HUES64 (cell line): ENCODE data around the gene TDRD9.
A peak's percentile ranks its signal among the peaks of the same experiment; 100 is the strongest.
"Not testable (repeated sequence)": the region's sequence is repeated elsewhere in the genome, so short reads cannot be mapped to it uniquely, and the experiment has no call there.

Experiments used
- H3K27ac ChIP-seq: 2 replicates; pipeline ENCODE4 v1.7.0; 2013; ENCODE audit warnings: low read depth, low read length, inconsistent platforms
- H3K27me3 ChIP-seq: 2 replicates; pipeline ENCODE4 v1.6.1; 2013; ENCODE audit warnings: mild to moderate bottlenecking, low read length; ENCODE audit not compliant: insufficient read depth
- H3K36me3 ChIP-seq: 2 replicates; pipeline ENCODE4 v1.6.1; 2013; ENCODE audit warnings: mild to moderate bottlenecking, low read length; ENCODE audit not compliant: insufficient read depth
- H3K4me1 ChIP-seq: 2 replicates; pipeline ENCODE4 v1.6.1; 2013; ENCODE audit warnings: mild to moderate bottlenecking, low read length, moderate library complexity; ENCODE audit not compliant: insufficient read depth
- H3K4me3 ChIP-seq: 2 replicates; pipeline ENCODE4 v1.5.1; 2013; ENCODE audit warnings: mild to moderate bottlenecking, low read length, moderate library complexity
- H3K9ac ChIP-seq: 2 replicates; pipeline ENCODE4 v1.6.1; 2013; ENCODE audit warnings: mild to moderate bottlenecking, low read depth, low read length
- H3K9me3 ChIP-seq: 2 replicates; pipeline ENCODE4 v1.6.1; 2013; ENCODE audit warnings: low read depth, low read length; ENCODE audit not compliant: insufficient read depth
- WGBS: fragments of 150-250, 120-280 bp; methylation state at CpG from one replicate; pipeline ENCODE4 v1.1.7; 2013; ENCODE audit warnings: missing lambda C conversion rate; 5-methylcytosine and 5-hydroxymethylcytosine counted together

Gene TDRD9

DNA sequence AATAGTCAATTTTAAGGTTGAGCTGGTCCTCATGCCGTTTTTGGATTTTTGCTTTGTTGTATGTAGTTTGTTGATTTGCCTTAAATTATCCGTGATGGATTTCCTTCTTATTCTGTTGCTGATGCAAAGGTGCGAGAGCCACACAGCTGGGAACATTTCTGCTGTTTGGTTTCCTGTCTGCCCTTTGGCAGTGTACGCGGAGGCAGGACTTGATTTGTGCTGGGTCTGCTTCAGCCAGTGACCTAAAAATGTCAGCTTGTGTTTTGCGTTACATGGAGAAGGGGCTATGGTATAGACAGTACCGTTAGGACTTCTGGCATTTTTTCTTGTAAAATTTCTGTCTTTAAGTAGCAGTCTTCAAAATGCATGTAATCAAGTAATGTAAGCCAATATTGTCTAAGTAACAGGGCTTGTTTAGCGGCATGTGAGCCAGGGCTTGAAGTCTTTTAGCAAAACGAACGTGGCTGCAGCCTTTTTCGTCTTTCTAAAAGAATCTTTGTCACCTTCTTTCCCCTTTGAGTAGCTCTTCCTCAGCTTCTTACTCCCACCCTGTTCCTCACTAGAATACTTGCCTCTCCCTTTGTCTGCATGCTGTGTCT is 32.3 kb downstream of the TDRD9 start:
- 84% methylated on average over 11 of the region's 11 CpGs for WGBS
- Histone ChIP-seq H3K9me3 (no peaks in the 10 kb centered on the region), H3K4me1 (0 out of 2 replicates have a peak, but pooled peaks cover 2% of the 10 kb centered on the region), H3K27ac (no peak overlapping the region), H3K9ac (no peak overlapping the region), H3K36me3 (no peaks in the 10 kb centered on the region), H3K27me3 (no peaks in the 10 kb centered on the region), H3K4me3 (no peak overlapping the region)

DNA sequence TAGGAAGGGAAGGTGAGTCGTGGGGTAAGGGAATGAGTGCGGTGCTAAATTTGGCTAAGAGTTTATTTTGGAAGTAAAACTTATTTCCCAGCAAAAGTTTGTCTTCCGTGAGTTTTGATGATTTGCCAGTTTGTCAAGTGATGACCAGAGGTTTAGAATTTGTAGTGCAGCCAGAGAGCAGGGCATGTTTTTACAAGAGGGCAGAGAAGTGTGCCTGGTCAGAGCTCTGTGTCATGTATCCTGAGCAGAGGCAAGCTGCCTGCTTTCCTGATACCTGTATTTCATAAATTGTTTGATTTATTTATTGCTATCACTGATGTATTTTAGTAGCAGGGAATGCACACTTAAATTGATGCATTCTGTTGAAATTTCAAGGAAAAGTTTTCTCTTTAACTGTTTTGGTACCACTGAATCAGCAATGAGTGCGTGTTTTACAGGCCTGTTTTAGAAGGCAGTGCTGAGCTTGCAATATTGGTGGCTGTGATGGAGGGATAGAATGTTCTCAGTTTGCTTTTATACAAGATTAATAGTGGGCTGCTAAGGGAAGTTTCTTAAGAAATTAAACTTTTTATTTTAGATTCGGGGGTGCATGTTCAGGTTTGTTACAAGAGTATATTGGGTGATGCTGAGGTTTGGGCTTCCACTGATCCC is 33.8 kb downstream of the TDRD9 start:
- Histone ChIP-seq H3K27me3 (no peaks in the 10 kb centered on the region), H3K9me3 (no peaks in the 10 kb centered on the region), H3K27ac (no peak overlapping the region), H3K4me3 (no peak overlapping the region), H3K4me1 (0 out of 2 replicates have a peak, but pooled peaks cover 2% of the 10 kb centered on the region), H3K9ac (no peak overlapping the region), H3K36me3 (no peaks in the 10 kb centered on the region)
- WGBS = 88% methylated on average over 5 of the region's 5 CpGs

- H3K9me3 ChIP-seq = no peaks in the 10 kb centered on the region
- H3K4me3 ChIP-seq = no peak overlapping the region
- H3K9ac ChIP-seq = no peak overlapping the region
- H3K27me3 ChIP-seq = no peaks in the 10 kb centered on the region
- H3K4me1 ChIP-seq = no peaks in the 10 kb centered on the region
- H3K36me3 ChIP-seq = no peaks in the 10 kb centered on the region
- no peak overlapping the region for H3K27ac ChIP-seq
These were observed 38.4 kb downstream of the TDRD9 start for GRCh38 chr14:103966631-103967030.

- 88% methylated on average over 4 of the region's 4 CpGs for WGBS
- Histone ChIP-seq H3K4me1 (no peaks in the 10 kb centered on the region), H3K36me3 (no peaks in the 10 kb centered on the region), H3K4me3 (no peak overlapping the region), H3K27me3 (no peaks in the 10 kb centered on the region), H3K9ac (no peak overlapping the region), H3K9me3 (no peaks in the 10 kb centered on the region), H3K27ac (no peak overlapping the region)
These were observed 41.7 kb downstream of the TDRD9 start for GRCh38 chr14:103969961-103970360.

DNA sequence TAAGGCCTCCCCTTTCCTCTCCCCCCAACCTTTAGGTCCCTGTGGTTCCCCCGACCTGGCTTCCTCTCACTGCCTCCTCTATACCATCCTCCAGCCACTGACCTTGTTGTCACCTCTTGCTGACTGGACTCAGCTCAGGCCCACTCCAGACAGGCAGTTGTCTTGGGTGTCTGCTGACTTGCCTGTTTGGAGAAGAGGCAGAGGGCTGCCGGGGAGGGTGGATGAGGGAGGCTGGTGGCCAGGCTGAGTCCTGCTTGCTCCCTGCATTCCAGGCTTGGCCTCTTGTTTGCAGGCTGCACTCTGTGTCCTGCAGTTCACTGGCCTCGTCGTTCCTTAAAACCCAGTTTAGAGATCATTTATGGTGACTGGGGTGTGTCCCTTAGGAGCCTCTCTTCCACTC is 45.1 kb downstream of the TDRD9 start:
- Histone ChIP-seq H3K36me3 (no peaks in the 10 kb centered on the region), H3K27ac (no peak overlapping the region), H3K9me3 (no peaks in the 10 kb centered on the region), H3K4me3 (no peak overlapping the region), H3K27me3 (no peaks in the 10 kb centered on the region), H3K9ac (no peak overlapping the region), H3K4me1 (no peaks in the 10 kb centered on the region)
- WGBS = 82% methylated on average over 4 of the region's 4 CpGs

- Histone ChIP-seq H3K27me3 (no peaks in the 10 kb centered on the region), H3K9ac (no peak overlapping the region), H3K4me1 (no peaks in the 10 kb centered on the region), H3K36me3 (no peaks in the 10 kb centered on the region), H3K4me3 (no peak overlapping the region), H3K9me3 (no peaks in the 10 kb centered on the region), H3K27ac (no peak overlapping the region)
- 77% methylated on average over 1 of the region's 2 CpGs for WGBS
These were observed 46.3 kb downstream of the TDRD9 start for GRCh38 chr14:103974575-103974974.

DNA sequence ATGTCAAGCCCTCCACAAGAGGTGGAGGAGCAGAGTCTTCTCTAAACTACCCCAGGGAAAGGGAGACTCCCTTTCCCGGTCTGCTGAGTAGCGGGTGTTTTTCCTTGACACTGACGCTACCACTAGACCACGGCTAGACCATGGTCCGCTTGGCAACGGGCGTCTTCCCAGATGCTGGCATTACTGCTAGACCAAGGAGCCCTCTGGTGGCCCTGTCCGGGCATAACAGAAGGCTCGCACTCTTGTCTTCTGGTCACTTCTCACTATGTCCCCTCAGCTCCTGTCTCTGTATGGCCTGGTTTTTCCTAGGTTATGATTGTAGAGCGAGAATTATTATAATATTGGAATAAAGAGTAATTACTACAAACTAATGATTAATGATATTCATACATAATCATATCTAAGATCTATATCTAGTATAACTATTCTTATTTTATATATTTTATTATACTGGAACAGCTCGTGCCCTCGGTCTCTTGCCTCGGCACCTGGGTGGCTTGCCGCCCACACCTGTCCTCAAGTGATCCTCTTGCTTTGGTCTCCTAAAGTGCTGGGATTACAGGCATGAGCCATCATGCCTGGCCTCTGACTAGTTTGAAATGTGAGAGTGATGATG is 52.5 kb downstream of the TDRD9 start:
- peaks cover 11% of the 10 kb centered on the region; the same call in 1 of the 2 replicates for H3K9me3 ChIP-seq
- not testable (repeated sequence) for H3K4me3 ChIP-seq, H3K27ac ChIP-seq, H3K27me3 ChIP-seq, H3K36me3 ChIP-seq, H3K9ac ChIP-seq, H3K4me1 ChIP-seq
- WGBS = 60% methylated on average over 11 of the region's 14 CpGs

GRCh38 chr14:103984196-103984595 is 55.9 kb downstream of the TDRD9 start:
- 87% methylated on average over 5 of the region's 5 CpGs for WGBS
- Histone ChIP-seq H3K4me1 (no peaks in the 10 kb centered on the region), H3K4me3 (no peak overlapping the region), H3K27me3 (no peaks in the 10 kb centered on the region), H3K9me3 (peaks cover 26% of the 10 kb centered on the region), H3K9ac (no peak overlapping the region), H3K36me3 (no peaks in the 10 kb centered on the region), H3K27ac (no peak overlapping the region)

- 100% methylated on average over 1 of the region's 1 CpG for WGBS
- Histone ChIP-seq H3K27ac (no peak overlapping the region), H3K4me3 (no peak overlapping the region), H3K4me1 (no peaks in the 10 kb centered on the region), H3K9me3 (peaks cover 32% of the 10 kb centered on the region), H3K9ac (no peak overlapping the region), H3K27me3 (no peaks in the 10 kb centered on the region), H3K36me3 (no peaks in the 10 kb centered on the region; the same call in 1 of the 2 replicates)
These were observed 60.8 kb downstream of the TDRD9 start for GRCh38 chr14:103989034-103989433.

DNA sequence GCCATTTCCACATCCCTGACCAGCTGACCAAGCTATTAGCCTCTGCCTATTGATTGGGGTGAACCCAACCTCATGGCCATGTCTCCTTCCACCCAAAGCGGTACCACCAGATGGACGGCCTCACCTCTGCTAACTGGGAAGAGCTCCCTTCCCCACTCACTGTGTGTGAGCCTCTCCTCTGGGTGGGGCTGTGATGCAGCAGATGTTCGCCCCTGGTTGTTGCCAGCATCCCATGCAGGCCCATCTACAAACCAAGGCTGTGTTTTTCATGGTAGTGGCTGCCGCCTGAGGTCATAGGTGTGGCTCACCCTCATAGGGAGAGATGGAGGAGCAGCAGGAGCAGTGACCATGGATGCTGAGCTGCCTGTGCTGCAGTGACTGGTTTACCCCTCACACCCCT is 61.7 kb downstream of the TDRD9 start:
- no peak overlapping the region for H3K9ac ChIP-seq
- H3K27me3 ChIP-seq = no peaks in the 10 kb centered on the region
- H3K27ac ChIP-seq = no peak overlapping the region
- peaks cover under 1% of the 10 kb centered on the region; the same call in 1 of the 2 replicates for H3K4me1 ChIP-seq
- no peaks in the 10 kb centered on the region; the same call in 1 of the 2 replicates for H3K36me3 ChIP-seq
- peaks cover 25% of the 10 kb centered on the region; the same call in 1 of the 2 replicates for H3K9me3 ChIP-seq
- H3K4me3 ChIP-seq = no peak overlapping the region
- WGBS = 90% methylated on average over 4 of the region's 4 CpGs

- WGBS = 76% methylated on average over 3 of the region's 5 CpGs
- no peak overlapping the region for H3K4me3 ChIP-seq
- H3K9me3 ChIP-seq = 0 out of 2 replicates have a peak, but pooled peaks cover 2% of the 10 kb centered on the region
- H3K27me3 ChIP-seq = no peaks in the 10 kb centered on the region
- peaks cover 4% of the 10 kb centered on the region; the same call in 1 of the 2 replicates for H3K4me1 ChIP-seq
- 0 out of 2 replicates have a peak overlapping the region, but pooled peaks have one; percentile 16 for H3K9ac ChIP-seq
- H3K36me3 ChIP-seq = no peaks in the 10 kb centered on the region; the same call in 1 of the 2 replicates
- H3K27ac ChIP-seq = no peak overlapping the region
These were observed 66.4 kb downstream of the TDRD9 start for GRCh38 chr14:103994535-103995184.
